Neural crest cell (in vitro differentiated cells): ENCODE data around the gene CYP26C1. TPM values are rescaled to one million over a fixed set of nuclear protein-coding genes. Genes with fewer than 3 reads are reported as not detected.

Source experiments
- DNase-seq: peaks from one replicate; pipeline ENCODE4 v3.0.0; 2021; ENCODE audit warnings: low read depth, mixed read lengths, low spot score
- H3K27ac Mint-ChIP-seq: one replicate; pipeline ENCODE4 v1.8.0; 2021; ENCODE audit warnings: mild to moderate bottlenecking, mixed read lengths; ENCODE audit not compliant: unreplicated experiment
- H3K27me3 Mint-ChIP-seq: 2 replicates; pipeline ENCODE4 v1.8.0; 2021; ENCODE audit warnings: low read depth, mild to moderate bottlenecking, mixed read lengths
- H3K36me3 Mint-ChIP-seq: 2 replicates; pipeline ENCODE4 v1.8.0; 2021; ENCODE audit warnings: low read depth, mild to moderate bottlenecking, mixed read lengths
- H3K4me1 Mint-ChIP-seq: 2 replicates; pipeline ENCODE4 v1.8.0; 2021; ENCODE audit warnings: mixed read lengths
- H3K4me3 Mint-ChIP-seq: one replicate; pipeline ENCODE4 v1.8.0; 2021; ENCODE audit warnings: mild to moderate bottlenecking, mixed read lengths
- H3K9me3 Mint-ChIP-seq: 2 replicates; pipeline ENCODE4 v1.8.0; 2021; ENCODE audit warnings: mixed read lengths
- CTCF ChIP-seq: fragments of 200-600 bp; sonication (generic); conservative IDR thresholded peaks from 2 replicates; pipeline ENCODE4 v1.5.0; 2021; ENCODE audit warnings: antibody characterized with exemption, mild to moderate bottlenecking
- total RNA-seq: library from RNA; stranded (reverse); gene quantifications from 2 replicates; pipeline ENCODE4 v1.2.1, GENCODE V29; 2021

Gene CYP26C1
- total RNA-seq, 1 donor from 2014 or later, result 0.37 TPM

- Mint-ChIP-seq H3K27me3 (peaks cover 99% of the 10 kb centered on the region), H3K27ac (no peak overlapping the region), H3K9me3 (no peaks in the 10 kb centered on the region), H3K4me1 (peaks cover 32% of the 10 kb centered on the region), H3K36me3 (no peaks in the 10 kb centered on the region), H3K4me3 (peak overlapping the region; percentile 70)
- no peak for DNase-seq
- no peak for TF ChIP-seq CTCF
Observed at GRCh38 chr10:93072225-93072712, 11.7 kb downstream of the CYP26C1 start.

- no peak for DNase-seq
- Mint-ChIP-seq H3K4me1 (peaks cover 29% of the 10 kb centered on the region), H3K4me3 (peak overlapping the region; percentile 51), H3K27ac (no peak overlapping the region), H3K9me3 (no peaks in the 10 kb centered on the region), H3K36me3 (no peaks in the 10 kb centered on the region), H3K27me3 (peaks cover 99% of the 10 kb centered on the region)
- no peak for TF ChIP-seq CTCF
Observed at GRCh38 chr10:93072713-93073538, 12.3 kb downstream of the CYP26C1 start.

GRCh38 chr10:93073539-93074146 lies 13.0 kb downstream of the CYP26C1 start, which contains the start of gene CYP26A1:
Gene CYP26A1 (plus strand): TSS chr10:93073893. CDS start chr10:93073935, 42 bp downstream.
- Mint-ChIP-seq H3K9me3 (no peaks in the 10 kb centered on the region), H3K4me1 (peaks cover 22% of the 10 kb centered on the region), H3K27me3 (peaks cover 98% of the 10 kb centered on the region), H3K36me3 (no peaks in the 10 kb centered on the region), H3K4me3 (peak within 1 kb of the TSS; percentile 79), H3K27ac (no peak within 1 kb of the TSS)
- TF ChIP-seq CTCF, result no peak
- no peak for DNase-seq

GRCh38 chr10:93074147-93074596 lies 13.6 kb downstream of the CYP26C1 start:
- Mint-ChIP-seq H3K4me3 (peak overlapping the region; percentile 79), H3K27ac (no peak overlapping the region), H3K9me3 (no peaks in the 10 kb centered on the region), H3K27me3 (peaks cover 95% of the 10 kb centered on the region), H3K4me1 (peaks cover 20% of the 10 kb centered on the region), H3K36me3 (no peaks in the 10 kb centered on the region)
- TF ChIP-seq CTCF, result no peak
- no peak for DNase-seq

GRCh38 chr10:93074597-93075368 lies 14.2 kb downstream of the CYP26C1 start:
- peak overlapping the region; percentile 79 for H3K4me3 Mint-ChIP-seq
- H3K9me3 Mint-ChIP-seq, result no peaks in the 10 kb centered on the region
- H3K27me3 Mint-ChIP-seq, result peaks cover 95% of the 10 kb centered on the region
- H3K36me3 Mint-ChIP-seq, result no peaks in the 10 kb centered on the region
- no peak for DNase-seq
- no peak overlapping the region for H3K27ac Mint-ChIP-seq
- peaks cover 20% of the 10 kb centered on the region for H3K4me1 Mint-ChIP-seq
- no peak for TF ChIP-seq CTCF
